Mucosa of gallbladder (tissue), 1 donor: ENCODE measurements around the gene PALLD. TPM values are rescaled to one million over a fixed set of nuclear protein-coding genes. Genes with fewer than 3 reads are reported as not detected.

Source experiments
- DNase-seq: peaks from one replicate; pipeline ENCODE4 v3.0.0-alpha.2; 2020; ENCODE audit warnings: low spot score
- total RNA-seq: library from RNA; stranded (reverse); gene quantifications from one replicate; pipeline ENCODE4 v1.2.1, GENCODE V29; 2021
- donor health status: DM: no; HTN: no; CAD: no.

The PALLD gene
- total RNA-seq, 1 donor from 2014 or later, result 250 TPM

GRCh38 chr4:168558599-168558998 lies 61.7 kb downstream of the PALLD start:
- DNase-seq, result no peak

- no peak for DNase-seq
These were observed 63.6 kb downstream of the PALLD start for GRCh38 chr4:168560184-168561180.

- no peak for DNase-seq
These were observed 65.3 kb downstream of the PALLD start for GRCh38 chr4:168562041-168562571.

- no peak for DNase-seq
These were observed 67.2 kb downstream of the PALLD start for GRCh38 chr4:168564023-168564422.

GRCh38 chr4:168565130-168565529 lies 68.3 kb downstream of the PALLD start:
- no peak for DNase-seq

- no peak for DNase-seq
These were observed 69.9 kb downstream of the PALLD start for GRCh38 chr4:168566726-168567125.

- DNase-seq, result peak; percentile 37
These were observed 72.4 kb downstream of the PALLD start for GRCh38 chr4:168569066-168569930.

- no peak for DNase-seq
These were observed 73.1 kb downstream of the PALLD start for GRCh38 chr4:168569931-168570276.

GRCh38 chr4:168570466-168570865 lies 73.6 kb downstream of the PALLD start:
- no peak for DNase-seq

GRCh38 chr4:168572002-168572401 lies 75.2 kb downstream of the PALLD start:
- no peak for DNase-seq

- no peak for DNase-seq
These were observed 77.0 kb downstream of the PALLD start for GRCh38 chr4:168573870-168574269.

GRCh38 chr4:168574581-168575295 lies 77.9 kb downstream of the PALLD start:
- no peak for DNase-seq

GRCh38 chr4:168575473-168575872 lies 78.6 kb downstream of the PALLD start:
- DNase-seq, result no peak

GRCh38 chr4:168577624-168578023 lies 80.8 kb downstream of the PALLD start:
- DNase-seq, result no peak

GRCh38 chr4:168580228-168580627 lies 83.4 kb downstream of the PALLD start:
- DNase-seq, result no peak

- DNase-seq, result no peak
These were observed 87.5 kb downstream of the PALLD start for GRCh38 chr4:168584321-168584771.

GRCh38 chr4:168585168-168586091 lies 88.6 kb downstream of the PALLD start:
- DNase-seq, result peak; percentile 75

- DNase-seq, result no peak
These were observed 90.1 kb downstream of the PALLD start for GRCh38 chr4:168586926-168587325.

GRCh38 chr4:168587411-168588125 lies 90.7 kb downstream of the PALLD start:
- no peak for DNase-seq
